HG03521 (cell line): Measurements from ENCODE around the gene CFC1B.
"Not testable (repeated sequence)": the region's sequence is repeated elsewhere in the genome, so short reads cannot be mapped to it uniquely, and the experiment has no call there.

Experiments used
- ATAC-seq: cut with Tn5 transposase; IDR thresholded peaks from one replicate; pipeline ENCODE4 v1.9.1; 2021; ENCODE audit warnings: mild to moderate bottlenecking, moderate library complexity; ENCODE audit not compliant: unreplicated experiment

CFC1B gene

GRCh38 chr2:130556441-130556840, 35.4 kb downstream of the CFC1B start:
- ATAC-seq: not testable (repeated sequence)

DNA sequence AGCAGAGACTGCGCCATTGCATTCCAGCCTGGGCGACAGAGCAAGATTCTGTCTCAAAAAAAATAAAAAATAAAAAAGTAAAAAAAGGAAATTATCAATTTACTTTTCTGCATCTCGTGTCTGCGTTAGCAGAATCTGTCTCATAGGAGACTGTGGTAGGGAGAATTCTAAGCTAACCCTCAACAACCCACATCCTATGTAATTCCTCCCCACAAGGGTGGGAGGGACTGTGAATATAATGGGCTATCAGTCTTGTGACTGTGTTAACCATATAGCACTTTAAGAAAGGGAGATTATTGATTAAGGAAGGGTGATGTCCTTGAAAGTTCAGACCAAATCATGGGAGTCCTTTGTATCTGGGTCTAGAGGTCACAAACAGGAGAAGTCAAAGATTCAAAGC, 45.1 kb downstream of the CFC1B start:
- not testable (repeated sequence) for ATAC-seq

DNA sequence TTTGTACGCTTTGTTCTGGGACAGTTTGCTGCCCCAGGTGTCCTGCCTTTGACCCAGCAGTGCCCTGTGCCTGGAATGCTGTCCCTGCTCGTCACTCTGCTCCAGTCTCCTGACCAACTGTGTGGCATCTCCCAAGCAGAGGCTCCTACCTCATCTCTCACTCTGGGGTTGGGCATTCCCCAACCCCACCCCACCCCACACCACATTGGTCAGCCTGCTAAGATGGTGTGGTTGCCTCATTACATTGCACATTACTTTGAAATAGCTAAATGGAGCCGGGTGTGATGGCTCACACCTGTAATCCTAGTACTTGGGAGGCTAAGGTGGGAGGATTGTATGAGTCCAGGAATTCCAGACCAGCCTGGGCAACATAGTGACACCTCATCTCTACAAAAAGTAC, 50.9 kb downstream of the CFC1B start:
- not testable (repeated sequence) for ATAC-seq

DNA sequence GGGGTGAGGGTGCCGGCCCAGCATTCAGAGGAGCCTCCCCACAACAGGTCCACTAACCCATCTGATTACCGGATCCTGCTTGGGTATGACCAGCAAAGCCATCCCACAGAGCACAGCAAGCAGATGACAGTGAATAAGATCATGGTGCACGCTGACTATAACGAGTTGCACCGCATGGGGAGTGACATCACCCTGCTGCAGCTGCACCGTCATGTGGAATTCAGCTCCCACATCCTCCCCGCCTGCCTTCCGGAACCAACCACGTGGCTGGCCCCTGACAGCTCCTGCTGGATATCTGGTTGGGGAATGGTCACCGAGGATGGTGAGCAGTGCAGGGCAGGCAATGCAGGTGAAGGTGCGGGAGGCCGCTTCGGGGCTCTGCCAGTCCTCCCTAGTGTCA, 53.2 kb downstream of the CFC1B start:
- not testable (repeated sequence) for ATAC-seq

DNA sequence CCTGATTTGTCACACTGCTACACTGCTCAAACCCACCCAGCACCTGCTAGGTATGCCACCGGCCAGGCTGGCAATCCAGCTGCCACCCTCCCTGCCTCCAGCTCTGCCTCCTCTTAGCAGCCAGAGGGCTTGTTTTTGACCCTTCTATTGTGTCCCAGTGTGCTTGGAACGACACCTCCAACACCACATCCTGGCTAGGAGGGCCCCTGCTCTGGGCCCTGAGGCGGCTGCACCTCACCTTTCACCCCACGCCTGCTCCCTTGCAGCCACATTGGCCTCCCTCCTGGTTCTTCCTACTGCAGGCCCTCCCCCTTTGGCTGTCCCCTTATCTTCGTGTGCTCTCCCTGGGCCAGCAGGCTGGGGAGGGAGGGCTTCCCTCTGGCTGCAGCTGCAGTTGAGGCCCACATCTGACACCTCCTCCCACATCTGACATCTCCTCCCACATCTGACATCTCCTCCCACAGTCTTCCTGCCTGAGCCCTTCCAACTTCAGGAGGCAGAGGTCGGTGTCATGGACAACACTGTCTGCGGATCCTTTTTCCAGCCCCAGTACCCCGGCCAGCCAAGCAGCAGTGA, 55.3 kb downstream of the CFC1B start:
- ATAC-seq: not testable (repeated sequence)

- ATAC-seq: not testable (repeated sequence)
Measured at GRCh38 chr2:130577559-130577958, 56.5 kb downstream of the CFC1B start.
